HL-60/S4 treated with phorbol 12-myristate 13-acetate at 8.2 ng/mL for 4 days and 3 days (cell line): ENCODE measurements around the gene FBXL15.

Experiments used
- in situ Hi-C: fragments of 300-500 bp; cut with MboI; formaldehyde crosslinking; loops from 2 replicates; pipeline ENCODE4 v1.15.0; 2022; ENCODE audit warnings: low sequenced_read_pairs

The FBXL15 gene

GRCh38 chr10:102420714-102421506 is at the start of gene FBXL15:
Gene FBXL15, plus strand, starts transcription at chr10:102420836. Its CDS starts 294 bp downstream, at chr10:102421130.
- in situ Hi-C loops: no loop called here

GRCh38 chr10:102371295-102371694 is 49.3 kb upstream of the FBXL15 start:
- in situ Hi-C loops: no loop called here

GRCh38 chr10:102375250-102375649 is 45.4 kb upstream of the FBXL15 start:
- in situ Hi-C loops: no loop called here

GRCh38 chr10:102375867-102376266 is 44.8 kb upstream of the FBXL15 start:
- in situ Hi-C loops: no loop called here

GRCh38 chr10:102376901-102377300 is 43.7 kb upstream of the FBXL15 start:
- in situ Hi-C loops: no loop called here

GRCh38 chr10:102379383-102379782 is 41.3 kb upstream of the FBXL15 start:
- in situ Hi-C loops: no loop called here

- in situ Hi-C loops: no loop called here
These were observed 38.7 kb upstream of the FBXL15 start for GRCh38 chr10:102381983-102382382.

- in situ Hi-C loops: no loop called here
These were observed 37.8 kb upstream of the FBXL15 start for GRCh38 chr10:102382871-102383270.

GRCh38 chr10:102384053-102384452 is 36.6 kb upstream of the FBXL15 start:
- in situ Hi-C loops: no loop called here

GRCh38 chr10:102384606-102385429 is 35.8 kb upstream of the FBXL15 start:
- in situ Hi-C loops: no loop called here

- in situ Hi-C loops: no loop called here
These were observed 30.7 kb upstream of the FBXL15 start for GRCh38 chr10:102389894-102390293.

GRCh38 chr10:102392306-102392705 is 28.3 kb upstream of the FBXL15 start:
- in situ Hi-C loops: no loop called here

- in situ Hi-C loops: no loop called here
These were observed 27.1 kb upstream of the FBXL15 start for GRCh38 chr10:102393411-102394078.

GRCh38 chr10:102394079-102394800 is 26.4 kb upstream of the FBXL15 start:
- in situ Hi-C loops: no loop called here

- in situ Hi-C loops: no loop called here
These were observed 25.7 kb upstream of the FBXL15 start for GRCh38 chr10:102394801-102395399.

- in situ Hi-C loops: no loop called here
These were observed 25.0 kb upstream of the FBXL15 start, which contains the start of gene NFKB2 for GRCh38 chr10:102395400-102396316. Gene NFKB2, plus strand, starts transcription at chr10:102395705. Its CDS starts 255 bp downstream, at chr10:102395960.

- in situ Hi-C loops: no loop called here
These were observed 24.4 kb upstream of the FBXL15 start for GRCh38 chr10:102396317-102396650.

- in situ Hi-C loops: no loop called here
These were observed 23.9 kb upstream of the FBXL15 start for GRCh38 chr10:102396730-102397151.
